Progenitor cell of endocrine pancreas (in vitro differentiated cells): ENCODE data around the gene SGSM1. TPM values are rescaled to one million over a fixed set of nuclear protein-coding genes. Genes with fewer than 3 reads are reported as not detected.

ENCODE experiments used
- DNase-seq: peaks from one replicate; pipeline ENCODE4 v3.0.0; 2021; ENCODE audit warnings: low spot score; ENCODE audit not compliant: unreplicated experiment
- H3K27ac Mint-ChIP-seq: 2 replicates; pipeline ENCODE4 v1.8.0; 2021; ENCODE audit warnings: mild to moderate bottlenecking, moderate library complexity, mixed read lengths
- H3K27me3 Mint-ChIP-seq: 2 replicates; pipeline ENCODE4 v1.8.0; 2021; ENCODE audit warnings: mixed read lengths
- H3K36me3 Mint-ChIP-seq: 2 replicates; pipeline ENCODE4 v1.8.0; 2022; ENCODE audit warnings: mixed read lengths; ENCODE audit not compliant: insufficient read depth
- H3K4me1 Mint-ChIP-seq: 2 replicates; pipeline ENCODE4 v1.8.0; 2021; ENCODE audit warnings: low read depth, mixed read lengths
- H3K4me3 Mint-ChIP-seq: 2 replicates; pipeline ENCODE4 v1.8.0; 2021; ENCODE audit warnings: low read depth, mild to moderate bottlenecking, moderate library complexity, mixed read lengths
- H3K9me3 Mint-ChIP-seq: 2 replicates; pipeline ENCODE4 v1.8.0; 2021; ENCODE audit warnings: low read depth, mixed read lengths
- total RNA-seq: library from RNA; stranded (reverse); gene quantifications from 2 replicates; pipeline ENCODE4 v1.2.1, GENCODE V29; 2021
- TF ChIP-seq, protein P1 (sequence below): fragments of 200-600 bp; sonication (generic); IDR thresholded peaks from one replicate; pipeline ENCODE4 v1.5.0; 2021; ENCODE audit warnings: antibody characterized with exemption, mild to moderate bottlenecking; ENCODE audit not compliant: unreplicated experiment

SGSM1 gene
- total RNA-seq, 1 donor from 2014 or later = 3.9 TPM

DNA sequence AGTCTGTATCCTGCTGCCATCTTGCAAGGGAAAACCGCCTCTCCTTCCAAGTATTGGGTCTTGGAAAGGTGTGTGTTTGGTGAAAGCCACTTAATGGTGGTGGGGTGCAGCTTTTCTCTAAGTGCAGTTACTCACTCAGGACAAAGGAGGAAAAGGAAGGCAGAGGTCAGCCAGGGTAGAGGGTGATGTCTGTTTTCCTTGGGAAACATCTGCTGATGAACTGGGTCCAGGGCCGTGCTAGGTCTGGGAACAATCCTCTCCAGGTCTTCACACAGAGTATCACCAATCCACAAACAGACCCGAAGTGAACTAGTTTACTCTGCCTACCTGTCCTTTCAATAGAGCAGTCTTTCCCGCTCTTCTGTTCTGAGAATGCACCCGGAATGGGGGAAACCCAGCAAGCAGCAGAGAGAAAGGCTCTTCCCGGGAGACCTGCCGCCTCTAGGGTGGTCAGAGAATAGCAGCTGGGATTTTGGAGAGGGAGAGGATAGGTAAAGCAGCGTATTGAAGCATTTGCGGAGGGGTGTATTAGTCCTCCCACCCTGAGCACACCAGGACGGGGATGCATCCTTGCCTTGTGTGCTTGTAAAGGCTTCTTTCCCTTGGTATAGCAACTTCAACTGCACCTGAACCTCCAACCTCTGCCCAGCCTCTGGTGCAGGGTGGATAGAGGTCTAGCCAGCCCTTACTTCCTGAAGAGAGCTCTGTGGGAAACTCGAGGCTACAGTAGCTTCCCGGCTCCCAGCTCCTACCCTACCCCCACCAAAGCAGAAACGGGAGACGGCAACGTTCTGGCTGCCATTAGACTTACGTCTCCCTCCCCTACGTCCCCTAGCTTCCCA lies 119.8 kb downstream of the SGSM1 start:
- TF ChIP-seq, protein P1, sequence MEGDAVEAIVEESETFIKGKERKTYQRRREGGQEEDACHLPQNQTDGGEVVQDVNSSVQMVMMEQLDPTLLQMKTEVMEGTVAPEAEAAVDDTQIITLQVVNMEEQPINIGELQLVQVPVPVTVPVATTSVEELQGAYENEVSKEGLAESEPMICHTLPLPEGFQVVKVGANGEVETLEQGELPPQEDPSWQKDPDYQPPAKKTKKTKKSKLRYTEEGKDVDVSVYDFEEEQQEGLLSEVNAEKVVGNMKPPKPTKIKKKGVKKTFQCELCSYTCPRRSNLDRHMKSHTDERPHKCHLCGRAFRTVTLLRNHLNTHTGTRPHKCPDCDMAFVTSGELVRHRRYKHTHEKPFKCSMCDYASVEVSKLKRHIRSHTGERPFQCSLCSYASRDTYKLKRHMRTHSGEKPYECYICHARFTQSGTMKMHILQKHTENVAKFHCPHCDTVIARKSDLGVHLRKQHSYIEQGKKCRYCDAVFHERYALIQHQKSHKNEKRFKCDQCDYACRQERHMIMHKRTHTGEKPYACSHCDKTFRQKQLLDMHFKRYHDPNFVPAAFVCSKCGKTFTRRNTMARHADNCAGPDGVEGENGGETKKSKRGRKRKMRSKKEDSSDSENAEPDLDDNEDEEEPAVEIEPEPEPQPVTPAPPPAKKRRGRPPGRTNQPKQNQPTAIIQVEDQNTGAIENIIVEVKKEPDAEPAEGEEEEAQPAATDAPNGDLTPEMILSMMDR = no peak
- Mint-ChIP-seq H3K9me3 (peaks cover 4% of the 10 kb centered on the region), H3K36me3 (no peaks in the 10 kb centered on the region), H3K27ac (no peak overlapping the region), H3K4me3 (no peak overlapping the region), H3K4me1 (no peaks in the 10 kb centered on the region), H3K27me3 (peaks cover 6% of the 10 kb centered on the region)
- DNase-seq = no peak

DNA sequence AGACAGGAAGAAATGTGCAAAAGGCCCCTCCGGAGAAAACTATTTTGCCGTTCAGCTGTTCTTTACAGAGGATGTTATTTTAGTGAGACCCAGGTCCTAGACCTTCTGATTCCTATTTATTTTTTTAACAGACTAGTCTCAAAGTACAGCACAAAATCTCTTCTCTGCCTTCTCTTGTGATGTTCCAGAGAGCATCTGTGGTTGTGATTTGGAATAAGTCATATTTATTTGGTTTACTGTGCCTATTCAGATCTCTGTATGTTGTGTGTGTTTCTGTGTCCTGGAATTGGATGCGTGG lies 120.4 kb downstream of the SGSM1 start:
- Mint-ChIP-seq H3K27me3 (peaks cover 6% of the 10 kb centered on the region), H3K27ac (peak overlapping the region; percentile 5), H3K4me1 (no peaks in the 10 kb centered on the region), H3K9me3 (peaks cover 4% of the 10 kb centered on the region), H3K4me3 (no peak overlapping the region), H3K36me3 (no peaks in the 10 kb centered on the region)
- TF ChIP-seq, protein P1 = no peak
- DNase-seq = no peak

DNA sequence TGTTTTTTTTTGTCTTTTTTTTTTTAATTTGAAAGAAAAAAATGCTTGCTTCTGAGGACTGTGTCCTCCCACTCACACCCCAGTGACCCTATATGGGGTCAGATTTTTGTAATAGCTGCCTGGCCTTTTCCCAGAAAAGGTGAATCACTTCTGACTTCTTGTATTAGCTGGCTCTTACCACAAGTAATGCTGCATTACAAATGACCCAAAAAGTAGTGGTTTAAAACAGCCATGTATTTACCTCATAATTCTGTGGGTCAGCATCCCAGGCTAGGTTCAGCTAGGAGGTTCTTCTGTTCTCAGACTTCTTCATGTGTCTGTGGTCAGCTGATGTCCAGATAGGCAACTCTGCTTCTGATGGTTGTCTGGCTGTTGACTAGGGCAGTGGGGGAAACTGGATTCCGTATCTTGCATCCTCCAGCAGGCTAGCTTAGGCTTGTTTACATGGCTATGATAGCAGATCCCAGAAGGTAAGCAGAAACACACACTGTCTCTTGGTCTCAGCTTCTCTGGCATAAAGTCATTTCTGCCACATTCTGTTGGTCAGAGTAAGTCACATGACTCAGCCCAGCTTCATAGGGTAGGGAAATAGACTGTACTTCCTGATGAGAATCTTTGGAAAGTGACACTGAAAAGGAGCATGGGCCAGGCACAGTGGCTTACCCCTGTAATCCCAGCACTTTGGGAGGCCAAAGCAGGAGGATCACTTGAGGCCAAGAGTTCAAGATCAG lies 121.0 kb downstream of the SGSM1 start:
- no peak for DNase-seq
- Mint-ChIP-seq H3K4me3 (no peak overlapping the region), H3K4me1 (no peaks in the 10 kb centered on the region), H3K27me3 (peaks cover 6% of the 10 kb centered on the region), H3K27ac (no peak overlapping the region), H3K9me3 (peaks cover 4% of the 10 kb centered on the region), H3K36me3 (no peaks in the 10 kb centered on the region)
- TF ChIP-seq, protein P1 = no peak

DNA sequence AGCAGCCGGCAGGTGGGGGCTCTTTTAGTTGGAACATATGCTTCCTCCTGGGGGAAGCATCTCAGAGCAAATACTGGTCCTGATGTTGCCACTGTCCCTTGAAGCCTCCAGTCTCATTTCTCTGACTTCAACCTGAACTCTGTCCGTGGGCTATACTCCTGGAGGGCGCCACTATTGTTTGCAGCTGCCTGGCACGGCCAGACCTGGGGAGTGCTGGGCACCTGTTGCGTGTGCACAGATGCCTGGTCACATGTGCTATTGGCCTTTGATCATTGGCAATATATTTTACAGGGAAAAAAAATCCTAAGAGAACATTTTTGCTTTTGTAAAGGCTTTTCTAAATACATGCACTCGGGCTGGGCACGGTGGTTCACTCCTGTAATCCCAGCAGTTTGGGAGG lies 122.3 kb downstream of the SGSM1 start:
- Mint-ChIP-seq H3K9me3 (peaks cover 4% of the 10 kb centered on the region), H3K4me1 (no peaks in the 10 kb centered on the region), H3K36me3 (no peaks in the 10 kb centered on the region), H3K27ac (no peak overlapping the region), H3K4me3 (no peak overlapping the region), H3K27me3 (peaks cover 6% of the 10 kb centered on the region)
- no peak for DNase-seq
- TF ChIP-seq, protein P1 = no peak

DNA sequence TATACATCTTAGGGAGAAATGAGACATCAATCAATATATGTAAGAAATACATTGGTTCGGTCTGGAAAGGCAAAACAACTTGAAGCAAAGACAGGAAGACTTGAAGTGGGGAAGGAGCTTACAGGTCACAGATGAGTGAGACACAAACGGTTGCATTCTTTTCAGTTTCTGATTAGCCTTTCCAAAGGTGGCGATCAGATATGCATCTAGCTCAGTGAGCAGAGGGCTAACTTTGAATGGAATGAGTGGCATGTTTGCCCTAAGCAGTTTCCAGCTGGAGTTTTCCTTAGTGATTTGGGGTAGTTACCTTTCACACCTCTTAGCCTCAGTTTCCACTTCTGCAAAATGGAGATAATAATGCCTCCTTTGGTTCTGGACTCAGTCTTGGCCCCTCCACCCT lies 124.7 kb downstream of the SGSM1 start:
- DNase-seq = no peak
- Mint-ChIP-seq H3K9me3 (peaks cover 4% of the 10 kb centered on the region), H3K4me3 (no peak overlapping the region), H3K27me3 (peaks cover 6% of the 10 kb centered on the region), H3K27ac (no peak overlapping the region), H3K4me1 (no peaks in the 10 kb centered on the region), H3K36me3 (no peaks in the 10 kb centered on the region)
- TF ChIP-seq, protein P1 = no peak
